Measurements from ENCODE around the gene VGLL2.

The VGLL2 gene, protein sequence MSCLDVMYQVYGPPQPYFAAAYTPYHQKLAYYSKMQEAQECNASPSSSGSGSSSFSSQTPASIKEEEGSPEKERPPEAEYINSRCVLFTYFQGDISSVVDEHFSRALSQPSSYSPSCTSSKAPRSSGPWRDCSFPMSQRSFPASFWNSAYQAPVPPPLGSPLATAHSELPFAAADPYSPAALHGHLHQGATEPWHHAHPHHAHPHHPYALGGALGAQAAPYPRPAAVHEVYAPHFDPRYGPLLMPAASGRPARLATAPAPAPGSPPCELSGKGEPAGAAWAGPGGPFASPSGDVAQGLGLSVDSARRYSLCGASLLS

GRCh38 chr6:117265410-117266256, at the start of gene VGLL2:
VGLL2 (plus strand) TSS chr6:117265558; CDS start chr6:117265764, 206 bp downstream.
- TF ChIP-seq, protein P1, sequence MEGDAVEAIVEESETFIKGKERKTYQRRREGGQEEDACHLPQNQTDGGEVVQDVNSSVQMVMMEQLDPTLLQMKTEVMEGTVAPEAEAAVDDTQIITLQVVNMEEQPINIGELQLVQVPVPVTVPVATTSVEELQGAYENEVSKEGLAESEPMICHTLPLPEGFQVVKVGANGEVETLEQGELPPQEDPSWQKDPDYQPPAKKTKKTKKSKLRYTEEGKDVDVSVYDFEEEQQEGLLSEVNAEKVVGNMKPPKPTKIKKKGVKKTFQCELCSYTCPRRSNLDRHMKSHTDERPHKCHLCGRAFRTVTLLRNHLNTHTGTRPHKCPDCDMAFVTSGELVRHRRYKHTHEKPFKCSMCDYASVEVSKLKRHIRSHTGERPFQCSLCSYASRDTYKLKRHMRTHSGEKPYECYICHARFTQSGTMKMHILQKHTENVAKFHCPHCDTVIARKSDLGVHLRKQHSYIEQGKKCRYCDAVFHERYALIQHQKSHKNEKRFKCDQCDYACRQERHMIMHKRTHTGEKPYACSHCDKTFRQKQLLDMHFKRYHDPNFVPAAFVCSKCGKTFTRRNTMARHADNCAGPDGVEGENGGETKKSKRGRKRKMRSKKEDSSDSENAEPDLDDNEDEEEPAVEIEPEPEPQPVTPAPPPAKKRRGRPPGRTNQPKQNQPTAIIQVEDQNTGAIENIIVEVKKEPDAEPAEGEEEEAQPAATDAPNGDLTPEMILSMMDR (conservative IDR thresholded peaks at IDR 0.05) = no peak
- TF ChIP-seq ZFX (IDR thresholded peaks at IDR 0.05) = no peak
- H3K27ac ChIP-seq = no peak within 1 kb of the TSS

DNA sequence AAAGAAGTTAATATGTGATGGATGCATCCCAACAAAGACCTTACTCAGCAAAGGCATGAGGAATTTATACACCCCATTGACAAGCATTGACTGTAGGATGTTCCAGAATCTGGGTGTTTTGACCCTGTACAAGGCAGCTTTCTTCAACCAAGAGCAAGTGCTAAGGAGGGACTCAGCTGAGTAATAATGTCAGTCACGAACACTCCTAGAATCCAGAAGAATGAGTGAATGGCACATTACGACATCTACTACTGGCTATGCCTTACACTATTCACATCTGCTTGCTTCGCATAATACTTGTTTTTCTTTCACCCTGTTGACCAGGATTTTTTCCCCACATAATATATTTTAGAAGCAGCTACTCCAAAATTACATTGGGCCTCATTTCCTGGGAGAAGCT, 42.5 kb upstream of the VGLL2 start:
- TF ChIP-seq, protein P1 (conservative IDR thresholded peaks at IDR 0.05) = no peak
- TF ChIP-seq ZFX (IDR thresholded peaks at IDR 0.05) = no peak
- H3K27ac ChIP-seq = no peak overlapping the region

GRCh38 chr6:117226778-117227177, 38.6 kb upstream of the VGLL2 start:
- no peak overlapping the region for H3K27ac ChIP-seq
- TF ChIP-seq, protein P1 (conservative IDR thresholded peaks at IDR 0.05) = no peak
- TF ChIP-seq ZFX (IDR thresholded peaks at IDR 0.05) = no peak

- no peak for TF ChIP-seq ZFX (IDR thresholded peaks at IDR 0.05)
- TF ChIP-seq, protein P1 (conservative IDR thresholded peaks at IDR 0.05) = no peak
- H3K27ac ChIP-seq = no peak overlapping the region
Measured at GRCh38 chr6:117227245-117227962, 38.0 kb upstream of the VGLL2 start.

- TF ChIP-seq ZFX (IDR thresholded peaks at IDR 0.05) = no peak
- TF ChIP-seq, protein P1 (conservative IDR thresholded peaks at IDR 0.05) = no peak
- H3K27ac ChIP-seq = no peak overlapping the region
Measured at GRCh38 chr6:117228202-117228601, 37.2 kb upstream of the VGLL2 start.

GRCh38 chr6:117229870-117230269, 35.5 kb upstream of the VGLL2 start:
- TF ChIP-seq, protein P1 (conservative IDR thresholded peaks at IDR 0.05) = no peak
- no peak for TF ChIP-seq ZFX (IDR thresholded peaks at IDR 0.05)
- no peak overlapping the region for H3K27ac ChIP-seq
